Measurements from ENCODE around the gene SPTB.

Gene SPTB

GRCh38 chr14:64766430-64767151 lies 113.1 kb downstream of the SPTB start:
- no peak overlapping the region for H3K4me3 ChIP-seq (ENCODE audit: control insufficient read depth, low read depth, low read length)
- no peak for DNase-seq (ENCODE audit: low read depth)
- TF ChIP-seq, protein P1, sequence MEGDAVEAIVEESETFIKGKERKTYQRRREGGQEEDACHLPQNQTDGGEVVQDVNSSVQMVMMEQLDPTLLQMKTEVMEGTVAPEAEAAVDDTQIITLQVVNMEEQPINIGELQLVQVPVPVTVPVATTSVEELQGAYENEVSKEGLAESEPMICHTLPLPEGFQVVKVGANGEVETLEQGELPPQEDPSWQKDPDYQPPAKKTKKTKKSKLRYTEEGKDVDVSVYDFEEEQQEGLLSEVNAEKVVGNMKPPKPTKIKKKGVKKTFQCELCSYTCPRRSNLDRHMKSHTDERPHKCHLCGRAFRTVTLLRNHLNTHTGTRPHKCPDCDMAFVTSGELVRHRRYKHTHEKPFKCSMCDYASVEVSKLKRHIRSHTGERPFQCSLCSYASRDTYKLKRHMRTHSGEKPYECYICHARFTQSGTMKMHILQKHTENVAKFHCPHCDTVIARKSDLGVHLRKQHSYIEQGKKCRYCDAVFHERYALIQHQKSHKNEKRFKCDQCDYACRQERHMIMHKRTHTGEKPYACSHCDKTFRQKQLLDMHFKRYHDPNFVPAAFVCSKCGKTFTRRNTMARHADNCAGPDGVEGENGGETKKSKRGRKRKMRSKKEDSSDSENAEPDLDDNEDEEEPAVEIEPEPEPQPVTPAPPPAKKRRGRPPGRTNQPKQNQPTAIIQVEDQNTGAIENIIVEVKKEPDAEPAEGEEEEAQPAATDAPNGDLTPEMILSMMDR (IDR thresholded peaks at IDR 0.05; ENCODE audit: control insufficient read depth, insufficient read depth, low read depth, low read length, missing control alignments), result no peak

DNA sequence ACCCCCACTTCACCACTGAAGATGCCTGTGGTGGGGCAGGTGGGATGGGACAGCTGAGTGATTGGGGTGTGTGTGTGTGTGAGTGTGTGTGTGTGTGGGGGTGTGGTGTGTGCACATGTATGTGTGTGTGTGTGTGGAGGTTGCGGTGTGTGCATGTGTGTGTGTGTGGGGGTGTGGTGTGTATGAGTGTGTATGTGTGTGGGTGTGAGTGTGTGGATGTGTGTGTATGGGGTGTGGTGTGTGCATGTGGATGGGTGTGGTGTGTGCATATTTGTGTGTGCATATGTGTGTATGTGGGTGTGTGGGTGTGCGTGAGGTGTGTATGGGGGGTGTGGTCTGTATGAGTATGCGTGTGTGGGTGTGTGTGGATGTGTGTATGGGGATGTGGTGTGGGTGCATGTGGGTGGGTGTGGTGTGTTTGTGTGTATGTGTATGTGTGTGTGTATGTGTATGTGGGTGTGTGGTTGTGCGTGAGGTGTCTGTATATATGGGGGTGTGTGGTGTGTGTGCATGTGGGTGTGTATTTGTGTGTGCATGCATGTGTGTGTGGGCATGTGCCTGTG lies 113.9 kb downstream of the SPTB start:
- no peak overlapping the region for H3K4me3 ChIP-seq (ENCODE audit: control insufficient read depth, low read depth, low read length)
- TF ChIP-seq, protein P1 (IDR thresholded peaks at IDR 0.05; ENCODE audit: control insufficient read depth, insufficient read depth, low read depth, low read length, missing control alignments), result no peak
- DNase-seq (ENCODE audit: low read depth), result no peak

- H3K4me3 ChIP-seq (ENCODE audit: control insufficient read depth, low read depth, low read length), result peak overlapping the region; percentile 19
- DNase-seq (ENCODE audit: low read depth), result no peak
- TF ChIP-seq, protein P1 (IDR thresholded peaks at IDR 0.05; ENCODE audit: control insufficient read depth, insufficient read depth, low read depth, low read length, missing control alignments), result peak; percentile 98
Observed at GRCh38 chr14:64764641-64765520, 114.8 kb downstream of the SPTB start.

- DNase-seq (ENCODE audit: low read depth), result peak; percentile 17
- TF ChIP-seq, protein P1 (IDR thresholded peaks at IDR 0.05; ENCODE audit: control insufficient read depth, insufficient read depth, low read depth, low read length, missing control alignments), result no peak
- H3K4me3 ChIP-seq (ENCODE audit: control insufficient read depth, low read depth, low read length), result no peak overlapping the region
Observed at GRCh38 chr14:64763801-64764621, 115.7 kb downstream of the SPTB start.

DNA sequence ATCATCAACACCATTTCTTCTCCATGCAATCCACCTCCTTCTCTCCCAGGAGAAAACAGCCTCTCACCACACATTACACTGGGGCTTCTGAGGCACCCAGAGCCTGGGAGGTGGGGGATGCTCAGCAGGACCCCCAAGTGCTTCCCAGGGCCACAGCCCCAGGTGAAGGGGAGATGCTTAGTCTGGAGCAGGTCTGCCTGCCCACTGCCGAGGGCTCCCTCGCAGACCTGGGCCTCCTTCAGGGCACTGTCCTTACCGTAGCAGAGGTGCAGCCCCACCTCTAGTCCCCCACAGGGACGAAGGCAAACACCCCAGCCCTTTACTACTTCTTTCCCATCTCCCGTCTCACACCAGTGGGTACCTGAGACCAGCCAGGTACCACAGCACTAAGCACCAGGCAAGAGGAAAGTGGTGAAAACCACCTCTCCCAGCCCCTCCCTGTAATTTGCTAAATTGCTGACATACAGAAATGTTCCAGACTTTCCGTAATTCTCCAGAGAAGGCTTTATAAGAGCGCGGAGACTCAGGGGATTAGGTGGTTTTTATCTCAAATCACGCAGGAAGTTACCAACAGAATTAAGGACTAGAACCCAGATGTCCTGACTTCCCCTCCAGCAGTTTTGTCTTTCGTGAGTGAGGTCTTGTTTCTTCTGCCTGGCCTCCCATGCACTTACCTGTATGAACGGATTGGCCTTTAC lies 116.5 kb downstream of the SPTB start:
- no peak for DNase-seq (ENCODE audit: low read depth)
- no peak overlapping the region for H3K4me3 ChIP-seq (ENCODE audit: control insufficient read depth, low read depth, low read length)
- TF ChIP-seq, protein P1 (IDR thresholded peaks at IDR 0.05; ENCODE audit: control insufficient read depth, insufficient read depth, low read depth, low read length, missing control alignments), result no peak
